ENCODE measurements around the gene PCDHGA8.

PCDHGA8 gene

DNA sequence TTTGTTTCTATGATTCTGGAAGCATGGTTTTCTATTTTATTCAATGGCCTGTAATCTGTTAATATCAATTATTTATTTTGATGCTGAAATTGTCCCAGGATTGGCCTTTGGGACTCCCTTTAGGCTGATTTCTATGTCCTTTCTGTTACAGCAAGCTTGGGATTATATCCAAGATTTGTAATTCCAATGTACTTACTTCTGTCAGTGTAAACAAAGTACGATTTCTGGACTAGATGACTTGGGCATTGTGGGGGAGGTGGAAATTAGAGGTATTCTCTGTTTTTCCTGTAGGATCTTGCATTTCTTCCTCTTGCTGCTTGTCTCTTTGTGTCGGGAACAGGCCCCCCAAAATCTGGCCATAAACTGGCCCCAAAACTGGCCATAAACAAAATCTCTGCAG is 41.6 kb downstream of the PCDHGA8 start:
- no peak for DNase-seq

GRCh38 chr5:141437221-141437620 is 44.8 kb downstream of the PCDHGA8 start:
- no peak for DNase-seq

DNA sequence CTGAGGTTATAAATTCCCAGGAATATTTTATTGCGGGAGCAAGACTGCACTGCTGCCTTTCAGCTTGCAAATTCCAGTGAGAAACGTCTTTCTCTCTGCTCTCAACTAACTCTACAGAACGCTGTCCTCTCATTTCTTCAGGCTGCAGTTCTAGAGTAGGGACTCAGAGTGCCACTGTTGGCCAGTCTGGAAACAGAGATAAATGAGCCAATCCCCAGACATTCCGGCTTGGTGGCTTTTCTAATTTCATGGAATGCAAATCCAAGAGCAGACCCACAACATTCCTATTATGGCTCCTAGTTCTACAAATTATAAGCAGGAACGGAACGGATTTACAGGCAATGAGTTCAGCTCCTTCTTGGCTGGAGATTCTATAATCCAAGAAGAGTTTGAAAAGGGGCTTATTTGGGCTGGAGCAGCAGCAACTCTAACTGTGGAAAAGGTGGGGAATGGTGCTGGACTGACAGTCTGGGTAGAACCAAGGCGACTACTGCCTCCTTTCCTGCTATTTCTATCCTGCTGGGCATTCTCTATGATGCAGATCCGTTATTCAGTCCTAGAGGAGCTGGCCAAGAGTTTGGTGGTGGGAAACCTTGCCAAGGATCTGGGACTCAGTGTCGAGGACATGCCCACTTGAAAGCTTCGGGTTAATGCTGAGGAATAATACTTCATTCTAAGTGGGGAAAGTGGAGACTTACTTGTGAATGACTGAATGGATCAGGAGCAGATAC is 47.1 kb downstream of the PCDHGA8 start:
- no peak for DNase-seq

GRCh38 chr5:141440341-141440740 is 47.9 kb downstream of the PCDHGA8 start:
- DNase-seq, result no peak

DNA sequence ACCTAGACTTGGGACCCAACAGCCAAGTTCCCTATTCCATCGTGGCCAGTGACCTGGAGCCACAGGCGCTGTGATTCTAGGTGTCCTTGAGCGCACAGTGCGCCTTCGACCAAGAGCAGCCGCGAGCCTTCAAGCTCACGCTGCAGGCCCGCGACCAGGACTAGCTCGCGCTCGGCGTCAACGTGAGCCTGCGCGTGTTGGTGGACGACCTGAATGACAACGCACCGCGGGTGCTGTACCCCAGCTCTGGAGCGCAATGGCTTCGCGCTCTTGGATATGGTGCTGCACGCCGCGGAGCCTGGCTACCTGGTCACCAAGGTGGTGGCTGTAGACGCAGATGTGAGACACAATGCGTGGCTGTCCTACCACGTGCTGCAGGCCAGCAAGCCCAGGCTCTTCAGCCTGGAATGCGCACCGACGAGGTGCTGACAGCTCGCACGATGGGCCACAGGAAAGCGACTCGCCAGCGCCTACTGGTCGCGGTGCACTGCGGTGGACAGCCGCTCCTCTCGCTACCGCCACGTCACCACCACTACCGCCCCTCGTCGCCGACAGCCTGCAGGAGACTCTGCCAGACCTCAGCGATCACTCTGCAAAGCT is 49.2 kb downstream of the PCDHGA8 start:
- no peak for DNase-seq
